H9 (cell line): Measurements from ENCODE around the gene CERK. TPM values are rescaled to one million over a fixed set of nuclear protein-coding genes. Genes with fewer than 3 reads are reported as not detected.

Experiments
- DNase-seq: peaks from one replicate; pipeline ENCODE4 v3.0.0-alpha.2; 2017
- H2AFZ ChIP-seq: one replicate; pipeline ENCODE4 v1.6.1; 2013; ENCODE audit warnings: mild to moderate bottlenecking, low read length, control low read depth, moderate library complexity
- H2AK5ac ChIP-seq: 2 replicates; pipeline ENCODE4 v1.6.1; 2013; ENCODE audit warnings: low read length, control low read depth, mixed read lengths; ENCODE audit not compliant: insufficient read length
- H2BK120ac ChIP-seq: one replicate; pipeline ENCODE4 v1.6.1; 2013; ENCODE audit warnings: low read depth, mild to moderate bottlenecking, low read length, control low read depth, inconsistent platforms; ENCODE audit not compliant: poor library complexity, severe bottlenecking
- H2BK12ac ChIP-seq: 2 replicates; pipeline ENCODE4 v1.6.1; 2013; ENCODE audit warnings: low read length, control low read depth, mixed read lengths, low read depth; ENCODE audit not compliant: insufficient read length
- H2BK15ac ChIP-seq: 2 replicates; pipeline ENCODE4 v1.6.1; 2013; ENCODE audit warnings: low read depth, low read length, control low read depth
- H2BK20ac ChIP-seq: one replicate; pipeline ENCODE4 v1.6.1; 2013; ENCODE audit warnings: low read depth, mild to moderate bottlenecking, low read length, control low read depth, inconsistent platforms; ENCODE audit not compliant: poor library complexity, severe bottlenecking
- H2BK5ac ChIP-seq: 2 replicates; pipeline ENCODE4 v1.6.1; 2013; ENCODE audit warnings: low read length, control low read depth, mixed read lengths; ENCODE audit not compliant: insufficient read length
- H3K14ac ChIP-seq: 2 replicates; pipeline ENCODE4 v1.6.1; 2013; ENCODE audit warnings: low read length, control low read depth; ENCODE audit not compliant: insufficient read depth
- H3K18ac ChIP-seq: 2 replicates; pipeline ENCODE4 v1.6.1; 2013; ENCODE audit warnings: low read depth, mild to moderate bottlenecking, mixed read lengths, low read length, control low read depth; ENCODE audit not compliant: insufficient read length
- H3K23ac ChIP-seq: 2 replicates; pipeline ENCODE4 v1.6.1; 2013; ENCODE audit warnings: low read length, control low read depth, mixed read lengths, low read depth; ENCODE audit not compliant: insufficient read length
- H3K23me2 ChIP-seq: 2 replicates; pipeline ENCODE4 v1.6.1; 2013; ENCODE audit warnings: low read depth, mild to moderate bottlenecking, mixed read lengths, low read length, control low read depth; ENCODE audit not compliant: insufficient read length, poor library complexity, severe bottlenecking
- H3K27ac ChIP-seq: 2 replicates; pipeline ENCODE4 v1.5.1; 2013; ENCODE audit warnings: low read length, control low read depth, mixed read lengths, low read depth; ENCODE audit not compliant: insufficient read length
- H3K27me3 ChIP-seq: 2 replicates; pipeline ENCODE4 v1.6.1; 2013; ENCODE audit warnings: low read length, control low read depth, inconsistent platforms; ENCODE audit not compliant: insufficient read depth
- H3K4ac ChIP-seq: 2 replicates; pipeline ENCODE4 v1.6.1; 2013; ENCODE audit warnings: low read depth, mild to moderate bottlenecking, control low read depth, inconsistent platforms, low read length, moderate library complexity
- H3K4me1 ChIP-seq: 2 replicates; pipeline ENCODE4 v1.6.1; 2013; ENCODE audit warnings: low read length, control low read depth, inconsistent platforms; ENCODE audit not compliant: insufficient read depth
- H3K4me2 ChIP-seq: 2 replicates; pipeline ENCODE4 v1.6.1; 2013; ENCODE audit warnings: low read length, control low read depth, mixed read lengths; ENCODE audit not compliant: insufficient read length, insufficient read depth
- H3K56ac ChIP-seq: 2 replicates; pipeline ENCODE4 v1.6.1; 2013; ENCODE audit warnings: low read depth, mild to moderate bottlenecking, mixed read lengths, low read length, control low read depth; ENCODE audit not compliant: insufficient read length
- H3K79me1 ChIP-seq: 2 replicates; pipeline ENCODE4 v1.6.1; 2013; ENCODE audit warnings: low read depth, mild to moderate bottlenecking, moderate library complexity, low read length, control low read depth, inconsistent platforms; ENCODE audit not compliant: insufficient read depth, poor library complexity, severe bottlenecking
- H3K79me2 ChIP-seq: 2 replicates; pipeline ENCODE4 v1.6.1; 2013; ENCODE audit warnings: low read length, control low read depth, inconsistent platforms; ENCODE audit not compliant: insufficient read depth
- H3K9ac ChIP-seq: 2 replicates; pipeline ENCODE4 v1.6.1; 2013; ENCODE audit warnings: low read length, control low read depth, mixed read lengths; ENCODE audit not compliant: insufficient read length; ENCODE audit errors: extremely low read depth
- H3K9me3 ChIP-seq: one replicate; pipeline ENCODE4 v1.6.1; 2013; ENCODE audit warnings: low read depth, low read length, inconsistent platforms; ENCODE audit not compliant: control insufficient read depth
- H3T11ph ChIP-seq: one replicate; pipeline ENCODE4 v1.6.1; 2013; ENCODE audit warnings: mild to moderate bottlenecking, low read length, control low read depth, inconsistent platforms
- H4K20me1 ChIP-seq: one replicate; pipeline ENCODE4 v1.6.1; 2013; ENCODE audit not compliant: control insufficient read depth, insufficient read length, insufficient read depth
- H4K5ac ChIP-seq: 2 replicates; pipeline ENCODE4 v1.6.1; 2013; ENCODE audit warnings: low read depth, mild to moderate bottlenecking, mixed read lengths, low read length, control low read depth; ENCODE audit not compliant: insufficient read length
- H4K8ac ChIP-seq: replicated peaks from 2 replicates; pipeline ENCODE4 v1.6.1; 2013; ENCODE audit warnings: low read length, control low read depth, mixed read lengths, low read depth; ENCODE audit not compliant: insufficient read length
- H4K91ac ChIP-seq: 2 replicates; pipeline ENCODE4 v1.6.1; 2013; ENCODE audit warnings: low read depth, mild to moderate bottlenecking, moderate library complexity, mixed read lengths, low read length, control low read depth; ENCODE audit not compliant: insufficient read length
- H3K27ac Mint-ChIP-seq, 3 experiments: 2 replicates in 2 of 3; 3 replicates in 1 of 3; pipeline ENCODE4 v1.8.0; 2020 to 2021; ENCODE audit warnings: mixed read lengths in 3 of 3, mild to moderate bottlenecking in 1 of 3, moderate library complexity in 1 of 3
- H3K27me3 Mint-ChIP-seq: 2 replicates; pipeline ENCODE4 v1.8.0; 2021; ENCODE audit warnings: low read depth, mild to moderate bottlenecking, moderate library complexity, mixed read lengths
- H3K36me3 Mint-ChIP-seq, 3 experiments: 2 replicates in 2 of 3; 3 replicates in 1 of 3; pipeline ENCODE4 v1.8.0; 2020 to 2021; ENCODE audit warnings: low read depth in 3 of 3, mixed read lengths in 3 of 3; ENCODE audit not compliant: insufficient read depth in 1 of 3
- H3K4me1 Mint-ChIP-seq, 2 experiments: 2 replicates each; pipeline ENCODE4 v1.8.0; 2020; ENCODE audit warnings: mixed read lengths in 2 of 2
- H3K4me3 Mint-ChIP-seq, 2 experiments: 2 replicates in 1 of 2; 3 replicates in 1 of 2; pipeline ENCODE4 v1.8.0; 2020 to 2021; ENCODE audit warnings: mild to moderate bottlenecking in 2 of 2, mixed read lengths in 2 of 2, moderate library complexity in 1 of 2
- H3K9me3 Mint-ChIP-seq, 2 experiments: 2 replicates in 1 of 2; 3 replicates in 1 of 2; pipeline ENCODE4 v1.8.0; 2020; ENCODE audit warnings: mild to moderate bottlenecking in 2 of 2, mixed read lengths in 2 of 2, moderate library complexity in 1 of 2
- CTCF ChIP-seq: fragments of 200-600 bp; sonication (generic); conservative IDR thresholded peaks from 3 replicates; pipeline ENCODE4 v1.8.0; 2021; ENCODE audit warnings: antibody characterized with exemption, mild to moderate bottlenecking
- WGBS: extraction: QIAGEN DNeasy Blood & Tissue Kit; methylation state at CpG from one replicate; pipeline ENCODE4 v1.1.7; 2013; ENCODE audit warnings: missing lambda C conversion rate, low lambda C conversion rate, mixed read lengths; ENCODE audit not compliant: insufficient read length; ENCODE audit errors: extremely low coverage; 5-methylcytosine and 5-hydroxymethylcytosine counted together
- total RNA-seq: library from RNA; stranded (reverse); gene quantifications from 2 replicates; pipeline ENCODE4 v1.2.1, GENCODE V29; 2021

The CERK gene
- total RNA-seq, 1 experiment from 2014 or later, result 47.1 TPM

DNA sequence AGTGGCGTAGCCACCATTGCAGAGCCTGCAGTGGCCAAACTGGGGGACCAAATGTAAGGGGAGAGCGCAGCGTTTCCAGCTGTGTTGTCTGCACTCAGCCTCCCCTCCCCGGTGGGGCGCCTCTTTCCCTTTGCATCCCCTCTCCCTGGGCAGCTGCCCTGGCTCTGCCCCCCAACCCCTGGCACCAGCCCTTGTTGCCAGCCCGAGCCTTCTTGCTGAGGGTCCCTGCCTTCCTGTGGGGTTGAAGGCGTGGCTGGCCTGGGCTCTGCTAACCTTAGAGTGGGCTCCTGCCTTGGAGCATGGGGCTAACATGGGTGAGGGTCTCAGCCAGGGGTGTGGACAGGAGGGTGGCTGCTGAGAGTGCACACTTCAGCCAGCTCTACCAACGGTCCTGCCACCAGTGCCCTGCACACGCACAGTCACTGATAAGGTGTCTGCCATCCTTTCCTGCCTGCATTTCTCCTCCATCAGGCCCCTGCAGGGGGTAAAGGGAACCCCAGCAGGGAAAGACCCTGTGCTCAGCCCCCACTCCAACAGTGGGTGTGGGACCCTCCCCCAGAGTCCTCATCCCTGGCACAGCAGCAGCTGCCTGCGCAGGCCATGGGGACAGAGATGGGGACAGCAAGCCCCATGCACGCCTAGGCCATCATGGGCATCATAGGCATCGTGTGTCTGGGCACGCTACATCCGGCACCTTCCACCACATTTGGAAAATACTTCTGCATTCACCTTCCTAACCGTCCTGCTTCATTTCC lies 43.5 kb downstream of the CERK start:
- Histone ChIP-seq H3K18ac (no peak overlapping the region), H2AK5ac (no peak overlapping the region), H3K79me1 (no peaks in the 10 kb centered on the region), H3K27me3 (no peaks in the 10 kb centered on the region), H2BK12ac (no peak overlapping the region), H3K14ac (no peak overlapping the region; the same call in 1 of the 2 replicates), H3K9me3 (no peaks in the 10 kb centered on the region), H4K20me1 (no peaks in the 10 kb centered on the region), H2BK20ac (no peak overlapping the region), H4K91ac (no peak overlapping the region), H3K9ac (no peak overlapping the region), H3K23ac (no peak overlapping the region), H3T11ph (no peak overlapping the region), H4K5ac (no peak overlapping the region), H3K56ac (no peak overlapping the region), H3K4me1 (no peaks in the 10 kb centered on the region), H2BK15ac (no peak overlapping the region), H4K8ac (no peak overlapping the region), H3K4ac (no peak overlapping the region), H2BK120ac (no peak overlapping the region), H3K79me2 (no peaks in the 10 kb centered on the region), H2BK5ac (no peak overlapping the region), H2AFZ (no peak overlapping the region), H3K27ac (no peak overlapping the region), H3K23me2 (no peaks in the 10 kb centered on the region), H3K4me2 (no peak overlapping the region)
- Mint-ChIP-seq H3K36me3 (peaks cover 15 to 57% (median 50%) of the 10 kb centered on the region in 3 experiments; a peak in 6 of 7 replicates), H3K9me3 (no peaks in the 10 kb centered on the region), H3K27me3 (no peaks in the 10 kb centered on the region; the same call in 1 of the 2 replicates), H3K4me3 (no peak overlapping the region), H3K27ac (peak overlapping the region in 2 of 3 experiments; percentile 16 to 63; a peak in 2 of 7 replicates), H3K4me1 (peaks cover 0 to 4% of the 10 kb centered on the region in 2 experiments; a peak in 2 of 4 replicates)
- no CpG with 5 or more reads among the region's 15 CpGs for WGBS
- TF ChIP-seq CTCF, result no peak
- no peak for DNase-seq
